ENCODE results near the gene ADGRL3. TPM values are rescaled to one million over a fixed set of nuclear protein-coding genes. Genes with fewer than 3 reads are reported as not detected.
"Not testable (repeated sequence)": the region's sequence is repeated elsewhere in the genome, so short reads cannot be mapped to it uniquely, and the experiment has no call there.

The ADGRL3 gene
- total and polyA plus RNA-seq, 8 donors, result 0.08 to 1.4 (median 0.24) TPM

DNA sequence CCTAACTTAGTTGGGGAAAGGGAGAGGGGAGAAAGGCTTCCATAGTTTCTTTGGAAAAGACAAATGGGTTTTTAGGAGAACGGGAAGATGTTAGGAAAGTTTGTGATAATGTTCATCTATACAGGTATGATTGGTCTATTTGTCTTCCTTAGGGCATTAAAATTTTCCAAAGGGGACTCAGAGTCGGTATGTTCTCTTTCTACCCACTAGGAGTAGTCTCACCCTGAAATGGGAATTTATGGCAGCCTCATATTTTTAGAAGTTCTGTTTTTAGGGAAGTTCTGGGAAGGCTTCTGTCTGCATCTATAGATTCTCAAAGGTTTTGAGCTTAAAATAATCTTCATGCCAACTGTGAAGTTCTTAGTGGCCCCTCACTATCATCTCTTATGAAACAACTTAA, 637.3 kb downstream of the ADGRL3 start:
- no peaks in the 10 kb centered on the region for H3K27me3 ChIP-seq
- ATAC-seq (no peak), FAIRE-seq (no peak), DNase-seq (no peak)
- 34 to 38% methylated on average over 2 of the region's 2 CpGs for WGBS, 2 donors
- H3K4me1 ChIP-seq, result no peaks in the 10 kb centered on the region
- H3K36me3 ChIP-seq, result no peaks in the 10 kb centered on the region
- H3K27ac ChIP-seq, result no peak overlapping the region
- H3K4me3 ChIP-seq, result no peak overlapping the region
- intact Hi-C loops (cut with DNase I), result no loop called here
- TF ChIP-seq, protein P1, sequence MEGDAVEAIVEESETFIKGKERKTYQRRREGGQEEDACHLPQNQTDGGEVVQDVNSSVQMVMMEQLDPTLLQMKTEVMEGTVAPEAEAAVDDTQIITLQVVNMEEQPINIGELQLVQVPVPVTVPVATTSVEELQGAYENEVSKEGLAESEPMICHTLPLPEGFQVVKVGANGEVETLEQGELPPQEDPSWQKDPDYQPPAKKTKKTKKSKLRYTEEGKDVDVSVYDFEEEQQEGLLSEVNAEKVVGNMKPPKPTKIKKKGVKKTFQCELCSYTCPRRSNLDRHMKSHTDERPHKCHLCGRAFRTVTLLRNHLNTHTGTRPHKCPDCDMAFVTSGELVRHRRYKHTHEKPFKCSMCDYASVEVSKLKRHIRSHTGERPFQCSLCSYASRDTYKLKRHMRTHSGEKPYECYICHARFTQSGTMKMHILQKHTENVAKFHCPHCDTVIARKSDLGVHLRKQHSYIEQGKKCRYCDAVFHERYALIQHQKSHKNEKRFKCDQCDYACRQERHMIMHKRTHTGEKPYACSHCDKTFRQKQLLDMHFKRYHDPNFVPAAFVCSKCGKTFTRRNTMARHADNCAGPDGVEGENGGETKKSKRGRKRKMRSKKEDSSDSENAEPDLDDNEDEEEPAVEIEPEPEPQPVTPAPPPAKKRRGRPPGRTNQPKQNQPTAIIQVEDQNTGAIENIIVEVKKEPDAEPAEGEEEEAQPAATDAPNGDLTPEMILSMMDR (IDR thresholded peaks at IDR 0.05), result no peak
- no peaks in the 10 kb centered on the region for H3K9me3 ChIP-seq

DNA sequence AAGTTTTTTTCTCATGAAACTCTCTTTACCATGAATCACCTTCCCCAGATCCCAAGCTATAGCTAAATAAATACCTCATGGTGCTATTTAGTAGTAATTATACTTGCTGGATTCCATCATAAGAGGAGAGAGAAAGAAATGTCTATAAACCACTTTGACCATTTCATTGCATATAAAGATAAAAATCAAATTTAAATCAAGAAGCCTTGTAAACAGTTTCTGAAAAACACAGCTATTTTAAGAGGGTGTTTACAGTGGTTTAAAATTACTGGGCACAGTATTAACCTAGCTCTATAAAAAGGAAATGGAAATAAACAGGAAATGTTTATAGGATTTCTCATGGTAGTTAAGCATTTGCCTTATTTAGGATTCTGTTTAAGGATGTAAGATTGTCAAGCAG, 637.9 kb downstream of the ADGRL3 start:
- no peaks in the 10 kb centered on the region for H3K9me3 ChIP-seq
- no peaks in the 10 kb centered on the region for H3K36me3 ChIP-seq
- no peak for FAIRE-seq
- H3K4me1 ChIP-seq, result no peaks in the 10 kb centered on the region
- H3K4me3 ChIP-seq, result no peak overlapping the region
- no peaks in the 10 kb centered on the region for H3K27me3 ChIP-seq
- TF ChIP-seq, protein P1 (IDR thresholded peaks at IDR 0.05), result no peak
- intact Hi-C loops (cut with DNase I), result no loop called here
- no peak for DNase-seq
- H3K27ac ChIP-seq, result no peak overlapping the region
- no peak for ATAC-seq

DNA sequence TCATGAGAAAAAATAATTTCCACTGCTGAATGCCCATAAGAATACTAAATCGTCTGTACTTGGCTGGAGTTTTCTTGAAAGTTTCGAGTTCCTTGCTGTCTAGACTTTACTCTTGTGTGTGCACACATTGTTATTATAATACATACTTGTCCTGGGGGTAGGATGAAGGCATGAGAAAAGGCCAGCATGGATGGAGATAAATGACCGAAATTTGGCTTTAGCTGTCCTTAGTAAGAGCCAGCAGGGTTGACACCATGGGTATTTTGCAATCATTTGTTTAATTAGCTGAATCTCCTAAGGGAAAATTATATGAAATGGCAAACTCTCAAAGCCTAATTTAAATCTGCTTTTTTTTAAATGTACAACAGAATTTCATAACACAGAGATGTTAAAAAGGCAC, 641.6 kb downstream of the ADGRL3 start:
- FAIRE-seq, result no peak
- no peak overlapping the region for H3K27ac ChIP-seq
- H3K4me3 ChIP-seq, result no peak overlapping the region
- ATAC-seq, result no peak
- H3K36me3 ChIP-seq, result no peaks in the 10 kb centered on the region
- 29 to 35% methylated on average over 3 of the region's 3 CpGs for WGBS, 2 donors
- intact Hi-C loops (cut with DNase I), result no loop called here
- no peaks in the 10 kb centered on the region for H3K9me3 ChIP-seq
- no peak for DNase-seq
- H3K4me1 ChIP-seq, result no peaks in the 10 kb centered on the region
- TF ChIP-seq, protein P1 (IDR thresholded peaks at IDR 0.05), result no peak
- H3K27me3 ChIP-seq, result no peaks in the 10 kb centered on the region

DNA sequence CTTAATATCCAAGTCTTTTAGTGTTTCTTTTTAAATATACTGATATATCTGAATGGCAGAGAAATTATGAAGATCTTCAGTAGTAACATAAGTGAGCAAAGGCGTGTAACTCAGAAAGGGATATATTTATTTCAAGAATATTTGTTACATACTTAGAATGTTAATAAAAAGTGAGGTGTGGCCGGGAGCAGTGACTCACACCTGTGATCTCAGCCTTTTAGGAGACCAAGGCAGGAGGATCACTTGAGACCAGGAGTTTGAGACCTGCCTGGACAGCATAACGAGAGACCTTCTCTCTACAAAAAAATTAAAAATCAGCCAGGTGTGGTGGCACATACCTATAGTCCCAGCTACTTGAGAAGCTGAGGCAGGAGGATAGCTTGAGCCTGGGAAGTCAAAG, 651.0 kb downstream of the ADGRL3 start:
- H3K9me3 ChIP-seq, result no peaks in the 10 kb centered on the region
- ATAC-seq, result no peak
- H3K4me3 ChIP-seq, result no peak overlapping the region
- TF ChIP-seq, protein P1 (IDR thresholded peaks at IDR 0.05), result no peak
- no peak overlapping the region for H3K27ac ChIP-seq
- no peak for DNase-seq
- no peak for FAIRE-seq
- H3K4me1 ChIP-seq, result no peaks in the 10 kb centered on the region
- no peaks in the 10 kb centered on the region for H3K27me3 ChIP-seq
- 49 to 62% methylated on average over 3 of the region's 3 CpGs for WGBS, 2 donors
- intact Hi-C loops (cut with DNase I), result no loop called here
- H3K36me3 ChIP-seq, result no peaks in the 10 kb centered on the region

GRCh38 chr4:61852105-61852504, 652.0 kb downstream of the ADGRL3 start:
- ATAC-seq; intact Hi-C loops (cut with DNase I): not testable (repeated sequence)

DNA sequence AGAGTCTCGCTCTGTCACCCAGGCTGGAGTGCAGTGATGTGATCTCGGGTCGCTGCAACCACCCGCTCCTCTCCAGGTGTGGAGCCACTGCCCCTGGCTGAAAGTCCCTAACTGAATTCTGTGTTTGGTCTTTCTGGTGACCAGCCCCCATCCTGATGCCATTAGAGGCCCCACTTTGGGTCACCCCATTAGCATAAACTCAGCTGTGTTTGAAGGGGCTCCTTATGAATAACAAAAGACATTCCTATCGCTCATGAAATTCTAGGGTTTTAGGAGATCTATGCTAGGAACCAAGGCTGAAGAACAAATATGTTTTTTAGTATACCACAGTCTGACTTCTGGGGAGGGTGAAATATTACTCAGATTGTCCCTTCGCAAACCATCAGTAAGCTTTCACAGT, 652.9 kb downstream of the ADGRL3 start:
- TF ChIP-seq, protein P1 (IDR thresholded peaks at IDR 0.05), result no peak
- intact Hi-C loops (cut with DNase I), result no loop called here
- DNase-seq (no peak), FAIRE-seq (no peak), ATAC-seq (no peak)
- H3K9me3 ChIP-seq, result no peaks in the 10 kb centered on the region
- no peaks in the 10 kb centered on the region for H3K4me1 ChIP-seq
- 67 to 74% methylated on average over 6 of the region's 6 CpGs for WGBS, 2 donors
- no peak overlapping the region for H3K4me3 ChIP-seq
- H3K27me3 ChIP-seq, result no peaks in the 10 kb centered on the region
- H3K36me3 ChIP-seq, result no peaks in the 10 kb centered on the region
- no peak overlapping the region for H3K27ac ChIP-seq

More at GRCh38 chr4:61852105-61852504, 652.0 kb downstream of the ADGRL3 start:
- not testable (repeated sequence) for H3K27ac ChIP-seq, H3K36me3 ChIP-seq, H3K4me1 ChIP-seq, H3K4me3 ChIP-seq, FAIRE-seq, H3K9me3 ChIP-seq, H3K27me3 ChIP-seq, DNase-seq
- WGBS, 2 donors, result 69 to 77% methylated on average over 5 of the region's 5 CpGs

Measured in pancreas (tissue), 10 donors.